ENCODE data around the gene RBMS1. TPM values are rescaled to one million over a fixed set of nuclear protein-coding genes. Genes with fewer than 3 reads are reported as not detected.

RBMS1 gene
- total RNA-seq, 1 experiment from 2014 or later, result 77.5 TPM

DNA sequence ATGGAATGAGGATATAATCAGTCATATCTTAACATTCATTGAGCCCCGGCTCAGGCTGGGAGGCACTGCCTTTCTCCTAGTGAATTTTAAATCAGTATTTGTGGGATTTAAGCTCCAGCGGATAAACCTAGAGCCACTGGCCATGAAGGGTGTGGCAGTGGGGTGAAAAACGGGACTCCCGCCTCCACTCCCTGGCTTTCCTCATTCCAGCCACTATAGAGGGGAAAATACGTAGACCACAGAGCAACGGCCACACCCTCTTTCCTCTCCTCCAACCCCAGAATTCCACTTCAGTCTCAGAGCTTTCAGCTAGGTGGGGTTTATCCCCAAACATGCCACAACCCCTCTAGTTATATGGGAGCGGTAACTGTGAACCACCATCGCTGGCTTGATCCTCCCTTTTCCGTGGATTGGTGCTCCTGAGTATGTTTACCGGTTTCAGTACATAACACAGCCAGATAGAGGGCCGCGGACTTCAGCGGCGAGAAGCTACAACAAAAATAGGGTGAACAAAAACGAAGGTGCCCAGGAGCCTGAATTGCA, 223.0 kb downstream of the RBMS1 start:
- H4K91ac ChIP-seq (ENCODE audit: insufficient read length, low read depth, low read length), result peak overlapping the region; percentile 51
- H3K27me3 ChIP-seq (ENCODE audit: insufficient read depth, low read length), result no peaks in the 10 kb centered on the region; the same call in 1 of the 2 replicates
- no peak overlapping the region for H3K9ac ChIP-seq (ENCODE audit: extremely low read depth, insufficient read length, low read length)
- peak overlapping the region; percentile 41; the same call in 1 of the 2 replicates for H3K14ac ChIP-seq (ENCODE audit: insufficient read depth, low read length)
- no peak overlapping the region for H2BK12ac ChIP-seq (ENCODE audit: insufficient read length, low read depth, low read length)
- Mint-ChIP-seq H3K4me3 (peak overlapping the region; percentile 66 to 80), H3K27me3 (ENCODE audit: low read depth) (peaks cover 19% of the 10 kb centered on the region), H3K27ac (peak overlapping the region; percentile 5 to 55 (median 40); a peak in 5 of 7 replicates), H3K9me3 (no peaks in the 10 kb centered on the region), H3K36me3 (ENCODE audit: insufficient read depth in 1 of 3, low read depth in 3 of 3) (peaks cover 2 to 29% (median 23%) of the 10 kb centered on the region in 3 experiments), H3K4me1 (peaks cover 28 to 35% of the 10 kb centered on the region in 2 experiments)
- H2BK5ac ChIP-seq (ENCODE audit: insufficient read length, low read length), result no peak overlapping the region
- H2BK20ac ChIP-seq (ENCODE audit: low read depth, low read length, poor library complexity, severe bottlenecking), result no peak overlapping the region
- no peak overlapping the region for H3K18ac ChIP-seq (ENCODE audit: insufficient read length, low read depth, low read length)
- peaks cover 5% of the 10 kb centered on the region for H3K23me2 ChIP-seq (ENCODE audit: insufficient read length, low read depth, low read length, poor library complexity, severe bottlenecking)
- H3K9me3 ChIP-seq (ENCODE audit: control insufficient read depth, low read depth, low read length), result no peaks in the 10 kb centered on the region
- no peak overlapping the region for H3K4ac ChIP-seq (ENCODE audit: low read depth, low read length)
- H2BK15ac ChIP-seq (ENCODE audit: low read depth, low read length), result no peak overlapping the region
- H4K5ac ChIP-seq (ENCODE audit: insufficient read length, low read depth, low read length), result no peak overlapping the region
- TF ChIP-seq, protein P1, sequence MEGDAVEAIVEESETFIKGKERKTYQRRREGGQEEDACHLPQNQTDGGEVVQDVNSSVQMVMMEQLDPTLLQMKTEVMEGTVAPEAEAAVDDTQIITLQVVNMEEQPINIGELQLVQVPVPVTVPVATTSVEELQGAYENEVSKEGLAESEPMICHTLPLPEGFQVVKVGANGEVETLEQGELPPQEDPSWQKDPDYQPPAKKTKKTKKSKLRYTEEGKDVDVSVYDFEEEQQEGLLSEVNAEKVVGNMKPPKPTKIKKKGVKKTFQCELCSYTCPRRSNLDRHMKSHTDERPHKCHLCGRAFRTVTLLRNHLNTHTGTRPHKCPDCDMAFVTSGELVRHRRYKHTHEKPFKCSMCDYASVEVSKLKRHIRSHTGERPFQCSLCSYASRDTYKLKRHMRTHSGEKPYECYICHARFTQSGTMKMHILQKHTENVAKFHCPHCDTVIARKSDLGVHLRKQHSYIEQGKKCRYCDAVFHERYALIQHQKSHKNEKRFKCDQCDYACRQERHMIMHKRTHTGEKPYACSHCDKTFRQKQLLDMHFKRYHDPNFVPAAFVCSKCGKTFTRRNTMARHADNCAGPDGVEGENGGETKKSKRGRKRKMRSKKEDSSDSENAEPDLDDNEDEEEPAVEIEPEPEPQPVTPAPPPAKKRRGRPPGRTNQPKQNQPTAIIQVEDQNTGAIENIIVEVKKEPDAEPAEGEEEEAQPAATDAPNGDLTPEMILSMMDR (conservative IDR thresholded peaks at IDR 0.05), result no peak
- H3K27ac ChIP-seq (ENCODE audit: insufficient read length, low read depth, low read length), result peak overlapping the region; percentile 13
- H2AFZ ChIP-seq (ENCODE audit: low read length), result no peak overlapping the region
- no peak overlapping the region for H3K23ac ChIP-seq (ENCODE audit: insufficient read length, low read depth, low read length)
- H3K56ac ChIP-seq (ENCODE audit: insufficient read length, low read depth, low read length), result no peak overlapping the region
- peak overlapping the region; percentile 39 for H3K4me2 ChIP-seq (ENCODE audit: insufficient read depth, insufficient read length, low read length)
- H2BK120ac ChIP-seq (ENCODE audit: low read depth, low read length, poor library complexity, severe bottlenecking), result no peak overlapping the region
- peaks cover 8% of the 10 kb centered on the region; the same call in 1 of the 2 replicates for H3K4me1 ChIP-seq (ENCODE audit: insufficient read depth, low read length)
- H3K79me1 ChIP-seq (ENCODE audit: insufficient read depth, low read depth, low read length, poor library complexity, severe bottlenecking), result no peaks in the 10 kb centered on the region
- H4K8ac ChIP-seq (replicated peaks; ENCODE audit: insufficient read length, low read depth, low read length), result no peak overlapping the region
- no peaks in the 10 kb centered on the region for H3K79me2 ChIP-seq (ENCODE audit: insufficient read depth, low read length)
- H2AK5ac ChIP-seq (ENCODE audit: insufficient read length, low read length), result no peak overlapping the region
- no CpG with 5 or more reads among the region's 15 CpGs for WGBS (ENCODE audit: extremely low coverage, insufficient read length, low lambda C conversion rate)
- no peaks in the 10 kb centered on the region for H4K20me1 ChIP-seq (ENCODE audit: control insufficient read depth, insufficient read depth, insufficient read length)
- peak; percentile 43 for DNase-seq
- H3T11ph ChIP-seq (ENCODE audit: low read length), result no peak overlapping the region

Measured in H9 (cell line).